ENCODE results near the gene GRM7.

- TF ChIP-seq GATA2 (IDR thresholded peaks at IDR 0.05; ENCODE audit: low read depth, low read length) (no peak), GATA3 (IDR thresholded peaks at IDR 0.05; ENCODE audit: low read depth, low read length) (no peak)
Measured at GRCh38 chr3:7382293-7383010, 521.5 kb downstream of the GRM7 start.

Data from SH-SY5Y (cell line).